GM18526 (cell line): ENCODE data around the gene SERPINB10.

Experiments
- POLR2A ChIP-seq: IDR thresholded peaks from 3 replicates; pipeline ENCODE4 v1.6.1; 2011; ENCODE audit not compliant: insufficient read length; ENCODE audit errors: extremely low read depth

The SERPINB10 gene

GRCh38 chr18:63962137-63962536, 54.4 kb downstream of the SERPINB10 start:
- no peak for TF ChIP-seq POLR2A

GRCh38 chr18:63963615-63964256, 56.0 kb downstream of the SERPINB10 start:
- TF ChIP-seq POLR2A, result no peak

GRCh38 chr18:63964908-63965307, 57.1 kb downstream of the SERPINB10 start:
- no peak for TF ChIP-seq POLR2A

GRCh38 chr18:63965716-63966330, 58.1 kb downstream of the SERPINB10 start:
- TF ChIP-seq POLR2A, result no peak

GRCh38 chr18:63969942-63970808, 62.4 kb downstream of the SERPINB10 start, which contains the start of gene SERPINB8:
Gene SERPINB8 (plus strand): TSS chr18:63970081. CDS start chr18:63978309, 8,228 bp downstream.
- peak; percentile 71 for TF ChIP-seq POLR2A

- no peak for TF ChIP-seq POLR2A
Measured at GRCh38 chr18:63970809-63971205, 63.0 kb downstream of the SERPINB10 start.

GRCh38 chr18:63971320-63972001, 63.7 kb downstream of the SERPINB10 start:
- TF ChIP-seq POLR2A, result no peak

- TF ChIP-seq POLR2A, result no peak
Measured at GRCh38 chr18:63972002-63972376, 64.2 kb downstream of the SERPINB10 start.

- TF ChIP-seq POLR2A, result no peak
Measured at GRCh38 chr18:63974991-63975390, 67.2 kb downstream of the SERPINB10 start.

GRCh38 chr18:63975628-63976027, 67.9 kb downstream of the SERPINB10 start:
- TF ChIP-seq POLR2A, result no peak

- no peak for TF ChIP-seq POLR2A
Measured at GRCh38 chr18:63977040-63977439, 69.3 kb downstream of the SERPINB10 start.

- TF ChIP-seq POLR2A, result no peak
Measured at GRCh38 chr18:63979409-63979920, 71.7 kb downstream of the SERPINB10 start.

- no peak for TF ChIP-seq POLR2A
Measured at GRCh38 chr18:63980027-63980426, 72.3 kb downstream of the SERPINB10 start.

GRCh38 chr18:63980896-63981460, 73.2 kb downstream of the SERPINB10 start:
- no peak for TF ChIP-seq POLR2A

- TF ChIP-seq POLR2A, result no peak
Measured at GRCh38 chr18:63981719-63982118, 74.0 kb downstream of the SERPINB10 start.
